A549 (cell line): ENCODE data around the gene SLFN12L. TPM values are rescaled to one million over a fixed set of nuclear protein-coding genes. Genes with fewer than 3 reads are reported as not detected.

ENCODE experiments used
- ATAC-seq, 2 experiments: fragments of 200-7000 bp in 1 of 2; fragments of >200 bp in 1 of 2; cut with Nextera tagmentation in 1 of 2; cut with Tn5 transposase in 1 of 2; 3 replicates each; pipeline versions ENCODE4 v1.8.0 to v1.9.1; 2018 to 2020; ENCODE audit warnings: mild to moderate bottlenecking in 1 of 2, moderate library complexity in 1 of 2
- CTCF ChIA-PET: fragments of 300-600 bp; sonication (Branson Sonifier 250); formaldehyde crosslinking; extraction: SDS; loops from one replicate; lab custom pipeline; 2021; ENCODE audit warnings: antibody characterized with exemption, inconsistent platforms; lab: Yijun Ruan, JAX
- POLR2A ChIA-PET: fragments of 350-600 bp; formaldehyde crosslinking; extraction: SDS; loops from one replicate; lab custom pipeline; 2021; ENCODE audit warnings: antibody characterized with exemption, inconsistent platforms; lab: Yijun Ruan, JAX
- DNase-seq, 2 experiments: peaks; one replicate each; pipeline versions ENCODE4 v3.0.0 to v3.0.0-alpha.2; 2011 to 2016; ENCODE audit warnings: low read depth in 1 of 2, low spot score in 1 of 2
- FAIRE-seq: peaks from 2 replicates; lab custom pipeline; 2011; peaks lifted over from hg19 to GRCh38; lab: Jason Lieb, UNC
- H3K27ac ChIP-seq, 2 experiments: fragments of >200 bp; sonication (Bioruptor Twin); formaldehyde crosslinking; 3 replicates each; pipeline ENCODE4 v1.5.1; 2016 to 2017
- H3K4me1 ChIP-seq: fragments of >200 bp; sonication (Bioruptor Twin); formaldehyde crosslinking; 3 replicates; pipeline ENCODE4 v1.6.1; 2016
- H3K4me2 ChIP-seq: fragments of >200 bp; sonication (Bioruptor Twin); formaldehyde crosslinking; 3 replicates; pipeline ENCODE4 v1.6.1; 2016
- H3K4me3 ChIP-seq: fragments of >200 bp; sonication (Bioruptor Twin); formaldehyde crosslinking; 3 replicates; pipeline ENCODE4 v1.5.1; 2016
- H3K9me3 ChIP-seq: fragments of >200 bp; sonication (Bioruptor Twin); formaldehyde crosslinking; 3 replicates; pipeline ENCODE4 v1.6.1; 2016
- BHLHE40 ChIP-seq: IDR thresholded peaks from 2 replicates; pipeline ENCODE4 v1.6.1; 2012; ENCODE audit warnings: low read depth, low read length, inconsistent platforms
- CBX2 ChIP-seq: fragments of 200-600 bp; sonication (generic); IDR thresholded peaks from 2 replicates; pipeline ENCODE4 v1.6.1; 2016; ENCODE audit warnings: low read depth, mild to moderate bottlenecking, borderline replicate concordance
- CBX8 ChIP-seq: fragments of 200-600 bp; sonication (generic); IDR thresholded peaks from 2 replicates; pipeline ENCODE4 v1.6.1; 2016
- CHD2 ChIP-seq: fragments of 150-350 bp; IDR thresholded peaks from 2 replicates; pipeline ENCODE4 v1.6.1; 2014; ENCODE audit warnings: low read length; ENCODE audit not compliant: partially characterized antibody
- CHD4 ChIP-seq: fragments of 200-600 bp; sonication (generic); IDR thresholded peaks from 2 replicates; pipeline ENCODE4 v1.6.1; 2016; ENCODE audit warnings: antibody characterized with exemption, mild to moderate bottlenecking, borderline replicate concordance
- E2F6 ChIP-seq: IDR thresholded peaks from 2 replicates; pipeline ENCODE4 v1.6.1; 2012; ENCODE audit warnings: low read depth, borderline replicate concordance
- EHF ChIP-seq: fragments of 250-450 bp; sonication (Bioruptor Pico); IDR thresholded peaks from 2 replicates; pipeline ENCODE4 v1.5.0; 2020; ENCODE audit warnings: mild to moderate bottlenecking
- FOSL2 ChIP-seq, 2 experiments: fragments of 450-650 bp in 1 of 2; fragments of >200 bp in 1 of 2; sonication (Bioruptor Twin) in 1 of 2; formaldehyde crosslinking; IDR thresholded peaks; 2 replicates each; pipeline versions ENCODE4 v1.5.0 to v1.6.1; 2016 to 2020; ENCODE audit warnings: mild to moderate bottlenecking in 1 of 2, moderate library complexity in 1 of 2
- GATA3 ChIP-seq: IDR thresholded peaks from 2 replicates; pipeline ENCODE4 v1.6.1; 2012; ENCODE audit warnings: borderline replicate concordance
- HES2 ChIP-seq: fragments of >200 bp; sonication (Bioruptor Twin); formaldehyde crosslinking; IDR thresholded peaks from 2 replicates; pipeline ENCODE4 v1.6.1; 2016
- HOXA7 ChIP-seq: fragments of 250-450 bp; sonication (Bioruptor Pico); IDR thresholded peaks from 2 replicates; pipeline ENCODE4 v1.5.0; 2020; ENCODE audit warnings: mild to moderate bottlenecking, moderate library complexity
- HOXB13 ChIP-seq: fragments of 250-450 bp; sonication (Bioruptor Pico); IDR thresholded peaks from 2 replicates; pipeline ENCODE4 v1.5.0; 2020; ENCODE audit warnings: low read depth, mild to moderate bottlenecking, moderate library complexity
- HOXB5 ChIP-seq: fragments of 250-450 bp; sonication (Bioruptor Pico); IDR thresholded peaks from 2 replicates; pipeline ENCODE4 v1.5.0; 2020; ENCODE audit warnings: mild to moderate bottlenecking, moderate library complexity
- KDM1A ChIP-seq: fragments of 200-600 bp; sonication (generic); IDR thresholded peaks from 2 replicates; pipeline ENCODE4 v1.6.1; 2016; ENCODE audit warnings: low read depth, mild to moderate bottlenecking
- MAX ChIP-seq: IDR thresholded peaks from 2 replicates; pipeline ENCODE4 v1.6.1; 2012
- MYC ChIP-seq: IDR thresholded peaks from 2 replicates; pipeline ENCODE4 v1.6.1; 2012; ENCODE audit warnings: mild to moderate bottlenecking, inconsistent platforms, low read length, improper control_type of control experiment, borderline replicate concordance
- NFE2L2 ChIP-seq: fragments of 150-350 bp; conservative IDR thresholded peaks from 2 replicates; pipeline ENCODE4 v1.6.1; 2014; ENCODE audit warnings: low read length
- RAD21 ChIP-seq, 2 experiments: fragments of >200 bp in 1 of 2; sonication (Bioruptor Twin) in 1 of 2; formaldehyde crosslinking in 1 of 2; IDR thresholded peaks in 1 of 2; conservative IDR thresholded peaks in 1 of 2; 2 replicates in 1 of 2; 3 replicates in 1 of 2; pipeline ENCODE4 v1.6.1; 2012 to 2018; ENCODE audit warnings: inconsistent platforms in 1 of 2
- RARB ChIP-seq: fragments of 250-450 bp; sonication (Bioruptor Pico); IDR thresholded peaks from 2 replicates; pipeline ENCODE4 v1.8.0; 2021; ENCODE audit warnings: mild to moderate bottlenecking, moderate library complexity
- RCOR1 ChIP-seq: fragments of 150-350 bp; IDR thresholded peaks from 2 replicates; pipeline ENCODE4 v1.6.1; 2014; ENCODE audit warnings: antibody characterized with exemption, low read length, low read depth
- RFX5 ChIP-seq: fragments of 450-650 bp; IDR thresholded peaks from 2 replicates; pipeline ENCODE4 v1.7.1; 2014; ENCODE audit warnings: antibody characterized with exemption, mild to moderate bottlenecking, moderate library complexity
- RNF2 ChIP-seq: fragments of 200-600 bp; sonication (generic); IDR thresholded peaks from 2 replicates; pipeline ENCODE4 v1.6.1; 2016; ENCODE audit warnings: low read depth, mild to moderate bottlenecking, antibody characterized with exemption, moderate library complexity, borderline replicate concordance
- TP53 ChIP-seq: fragments of 250-450 bp; sonication (Bioruptor Pico); IDR thresholded peaks from 2 replicates; pipeline ENCODE4 v1.5.0; 2021; ENCODE audit warnings: mild to moderate bottlenecking, moderate library complexity
- WGBS: methylation state at CpG from one replicate; pipeline ENCODE4 v1.1.6; 2017; ENCODE audit errors: missing lambda C conversion rate; 5-methylcytosine and 5-hydroxymethylcytosine counted together
- polyA plus RNA-seq, 4 experiments: library from polyadenylated mRNA; depleted of rRNA in 3 of 4; stranded (reverse); fragments of >200 nt; fragmentation: RNase III in 1 of 4; extraction: RNeasy Plus Mini Kit Qiagen cat#74134 plus additional on column Dnase treatment in 1 of 4; gene quantifications; 2 replicates in 3 of 4; 3 replicates in 1 of 4; pipeline ENCODE4 v1.2.3, GENCODE V29; 2011 to 2017
- TF ChIP-seq, protein P1 (sequence below): fragments of 250-450 bp; sonication (Bioruptor Pico); IDR thresholded peaks from 2 replicates; pipeline ENCODE4 v1.5.0; 2021; ENCODE audit warnings: mild to moderate bottlenecking, moderate library complexity, borderline replicate concordance
- TF ChIP-seq, protein P2 (sequence below): fragments of 200-600 bp; sonication (generic); IDR thresholded peaks from 2 replicates; pipeline ENCODE4 v1.6.1; 2016; ENCODE audit warnings: antibody characterized with exemption, mild to moderate bottlenecking, moderate library complexity

Gene SLFN12L
- polyA plus RNA-seq, 2 of the 4 experiments (the other 2 are of a cell fraction), result not detected

GRCh38 chr17:35479271-35479670, 58.2 kb downstream of the SLFN12L start:
- ATAC-seq (no peak), DNase-seq (no peak), FAIRE-seq (no peak)
- TF ChIP-seq HOXB5 (CRISPR knock-in tag) (no peak), FOSL2 (IDR thresholded peaks at IDR 0.05) (no peak), FOSL2 (CRISPR knock-in tag; IDR thresholded peaks at IDR 0.05) (no peak), RNF2 (peak; percentile 83; the same call in 1 of the 2 replicates), RFX5 (no peak), CHD2 (no peak), CBX8 (peak; percentile 67), HOXA7 (CRISPR knock-in tag) (no peak), RCOR1 (no peak), CBX2 (no peak), BHLHE40 (no peak)
- TF ChIP-seq, protein P1, sequence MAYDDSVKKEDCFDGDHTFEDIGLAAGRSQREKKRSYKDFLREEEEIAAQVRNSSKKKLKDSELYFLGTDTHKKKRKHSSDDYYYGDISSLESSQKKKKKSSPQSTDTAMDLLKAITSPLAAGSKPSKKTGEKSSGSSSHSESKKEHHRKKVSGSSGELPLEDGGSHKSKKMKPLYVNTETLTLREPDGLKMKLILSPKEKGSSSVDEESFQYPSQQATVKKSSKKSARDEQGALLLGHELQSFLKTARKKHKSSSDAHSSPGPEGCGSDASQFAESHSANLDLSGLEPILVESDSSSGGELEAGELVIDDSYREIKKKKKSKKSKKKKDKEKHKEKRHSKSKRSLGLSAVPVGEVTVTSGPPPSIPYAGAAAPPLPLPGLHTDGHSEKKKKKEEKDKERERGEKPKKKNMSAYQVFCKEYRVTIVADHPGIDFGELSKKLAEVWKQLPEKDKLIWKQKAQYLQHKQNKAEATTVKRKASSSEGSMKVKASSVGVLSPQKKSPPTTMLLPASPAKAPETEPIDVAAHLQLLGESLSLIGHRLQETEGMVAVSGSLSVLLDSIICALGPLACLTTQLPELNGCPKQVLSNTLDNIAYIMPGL (CRISPR knock-in tag), result no peak
- TF ChIP-seq, protein P2, sequence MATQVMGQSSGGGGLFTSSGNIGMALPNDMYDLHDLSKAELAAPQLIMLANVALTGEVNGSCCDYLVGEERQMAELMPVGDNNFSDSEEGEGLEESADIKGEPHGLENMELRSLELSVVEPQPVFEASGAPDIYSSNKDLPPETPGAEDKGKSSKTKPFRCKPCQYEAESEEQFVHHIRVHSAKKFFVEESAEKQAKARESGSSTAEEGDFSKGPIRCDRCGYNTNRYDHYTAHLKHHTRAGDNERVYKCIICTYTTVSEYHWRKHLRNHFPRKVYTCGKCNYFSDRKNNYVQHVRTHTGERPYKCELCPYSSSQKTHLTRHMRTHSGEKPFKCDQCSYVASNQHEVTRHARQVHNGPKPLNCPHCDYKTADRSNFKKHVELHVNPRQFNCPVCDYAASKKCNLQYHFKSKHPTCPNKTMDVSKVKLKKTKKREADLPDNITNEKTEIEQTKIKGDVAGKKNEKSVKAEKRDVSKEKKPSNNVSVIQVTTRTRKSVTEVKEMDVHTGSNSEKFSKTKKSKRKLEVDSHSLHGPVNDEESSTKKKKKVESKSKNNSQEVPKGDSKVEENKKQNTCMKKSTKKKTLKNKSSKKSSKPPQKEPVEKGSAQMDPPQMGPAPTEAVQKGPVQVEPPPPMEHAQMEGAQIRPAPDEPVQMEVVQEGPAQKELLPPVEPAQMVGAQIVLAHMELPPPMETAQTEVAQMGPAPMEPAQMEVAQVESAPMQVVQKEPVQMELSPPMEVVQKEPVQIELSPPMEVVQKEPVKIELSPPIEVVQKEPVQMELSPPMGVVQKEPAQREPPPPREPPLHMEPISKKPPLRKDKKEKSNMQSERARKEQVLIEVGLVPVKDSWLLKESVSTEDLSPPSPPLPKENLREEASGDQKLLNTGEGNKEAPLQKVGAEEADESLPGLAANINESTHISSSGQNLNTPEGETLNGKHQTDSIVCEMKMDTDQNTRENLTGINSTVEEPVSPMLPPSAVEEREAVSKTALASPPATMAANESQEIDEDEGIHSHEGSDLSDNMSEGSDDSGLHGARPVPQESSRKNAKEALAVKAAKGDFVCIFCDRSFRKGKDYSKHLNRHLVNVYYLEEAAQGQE, result no peak
- CTCF ChIA-PET, result no interaction called here
- POLR2A ChIA-PET, result no interaction called here
- no peak overlapping the region for H3K4me2 ChIP-seq
- no peak overlapping the region for H3K4me3 ChIP-seq
- no peaks in the 10 kb centered on the region for H3K4me1 ChIP-seq
- no peak overlapping the region for H3K27ac ChIP-seq
- WGBS, result 3% methylated on average over 5 of the region's 5 CpGs
- H3K9me3 ChIP-seq, result no peaks in the 10 kb centered on the region

DNA sequence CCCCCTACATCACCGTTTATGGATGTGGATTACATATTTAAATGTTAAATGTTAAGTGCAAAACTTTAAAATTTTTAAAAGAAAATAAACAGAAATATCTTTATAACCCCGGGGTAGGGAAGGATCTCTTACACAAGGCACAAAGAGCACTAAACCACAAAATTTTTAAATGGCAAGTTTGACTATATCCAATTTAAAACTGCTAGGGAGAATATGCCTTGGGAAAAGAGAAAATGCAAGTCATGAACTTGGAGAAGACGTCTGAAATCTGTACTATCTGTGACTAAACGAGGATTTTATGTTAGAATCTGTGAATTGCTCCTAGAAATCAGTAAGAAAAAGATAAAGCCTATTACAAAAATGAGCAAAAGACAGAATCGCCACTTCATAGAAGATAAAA, 60.2 kb downstream of the SLFN12L start:
- POLR2A ChIA-PET, result no interaction called here
- no peak for ATAC-seq
- no peak overlapping the region for H3K4me3 ChIP-seq
- H3K4me1 ChIP-seq, result no peaks in the 10 kb centered on the region
- FAIRE-seq, result no peak
- CTCF ChIA-PET, result interaction anchor here (0.9 kb wide), 1 partner anchor 17 kb away, joined by 3 read pairs; no protein-coding TSS in a partner anchor
- 15% methylated on average over 5 of the region's 5 CpGs for WGBS
- no peak for TF ChIP-seq MAX
- peak; percentile 71 for TF ChIP-seq NFE2L2
- DNase-seq, result no peak
- no peak overlapping the region for H3K4me2 ChIP-seq
- peaks cover 2% of the 10 kb centered on the region; the same call in 1 of the 3 replicates for H3K9me3 ChIP-seq
- H3K27ac ChIP-seq, result no peak overlapping the region

DNA sequence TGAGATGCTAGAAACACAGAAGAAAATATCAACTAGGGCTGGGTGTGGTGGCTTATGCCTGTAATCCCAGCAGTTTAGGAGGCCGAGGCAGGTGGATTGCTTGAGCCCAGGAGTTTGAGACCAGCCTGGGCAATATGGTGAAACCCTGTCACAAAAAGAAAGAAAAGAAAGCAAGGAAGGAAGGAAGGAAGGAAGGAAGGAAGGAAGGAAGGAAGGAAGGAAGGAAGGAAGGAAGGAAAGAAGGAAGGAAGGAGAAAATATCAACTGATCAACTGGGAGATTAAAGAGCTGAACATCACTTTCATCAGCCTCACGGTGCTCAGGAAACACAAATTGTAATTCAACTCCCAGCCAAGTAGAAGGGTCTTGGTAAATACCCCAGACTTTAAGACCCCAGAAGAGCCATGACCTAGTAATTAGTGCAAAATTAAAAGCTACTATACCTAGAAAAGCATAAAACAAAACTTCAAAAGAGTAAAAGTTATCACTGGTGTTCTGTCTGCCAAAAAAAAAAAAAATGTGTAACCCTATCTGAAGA, 61.1 kb downstream of the SLFN12L start:
- no peak for FAIRE-seq
- Histone ChIP-seq H3K27ac (no peak overlapping the region), H3K9me3 (peaks cover 4% of the 10 kb centered on the region; the same call in 1 of the 3 replicates), H3K4me2 (no peak overlapping the region), H3K4me1 (no peaks in the 10 kb centered on the region), H3K4me3 (no peak overlapping the region)
- CTCF ChIA-PET, result interaction anchor here (0.7 to 1.0 kb wide), 2 partner anchors 57 to 158 kb away, joined by 3 read pairs; no protein-coding TSS in a partner anchor
- no peak for ATAC-seq
- DNase-seq, result no peak
- POLR2A ChIA-PET, result no interaction called here
- no peak for TF ChIP-seq CHD2
- no peak for TF ChIP-seq GATA3
- no peak for TF ChIP-seq EHF (CRISPR knock-in tag)
- TF ChIP-seq KDM1A, result no peak
- TF ChIP-seq MYC, result no peak
- no peak for TF ChIP-seq HOXB13 (CRISPR knock-in tag)
- TF ChIP-seq, protein P1 (CRISPR knock-in tag), result no peak
- no peak for TF ChIP-seq HES2
- TF ChIP-seq RAD21 (conservative IDR thresholded peaks at IDR 0.05 in 1 of 2, IDR thresholded peaks at IDR 0.05 in 1 of 2), result no peak
- no peak for TF ChIP-seq RARB (CRISPR knock-in tag)
- TF ChIP-seq E2F6, result no peak
- TF ChIP-seq CBX8, result no peak
- TF ChIP-seq CHD4, result no peak
- no peak for TF ChIP-seq TP53 (CRISPR knock-in tag)
- WGBS, result 5% methylated on average over 2 of the region's 2 CpGs
